GM21528 (cell line): ENCODE data around the gene ST14.

Experiments used
- ATAC-seq: cut with Tn5 transposase; IDR thresholded peaks from one replicate; pipeline ENCODE4 v1.9.1; 2021; ENCODE audit warnings: mild to moderate bottlenecking, moderate library complexity; ENCODE audit not compliant: unreplicated experiment, low FRiP score

The ST14 gene

DNA sequence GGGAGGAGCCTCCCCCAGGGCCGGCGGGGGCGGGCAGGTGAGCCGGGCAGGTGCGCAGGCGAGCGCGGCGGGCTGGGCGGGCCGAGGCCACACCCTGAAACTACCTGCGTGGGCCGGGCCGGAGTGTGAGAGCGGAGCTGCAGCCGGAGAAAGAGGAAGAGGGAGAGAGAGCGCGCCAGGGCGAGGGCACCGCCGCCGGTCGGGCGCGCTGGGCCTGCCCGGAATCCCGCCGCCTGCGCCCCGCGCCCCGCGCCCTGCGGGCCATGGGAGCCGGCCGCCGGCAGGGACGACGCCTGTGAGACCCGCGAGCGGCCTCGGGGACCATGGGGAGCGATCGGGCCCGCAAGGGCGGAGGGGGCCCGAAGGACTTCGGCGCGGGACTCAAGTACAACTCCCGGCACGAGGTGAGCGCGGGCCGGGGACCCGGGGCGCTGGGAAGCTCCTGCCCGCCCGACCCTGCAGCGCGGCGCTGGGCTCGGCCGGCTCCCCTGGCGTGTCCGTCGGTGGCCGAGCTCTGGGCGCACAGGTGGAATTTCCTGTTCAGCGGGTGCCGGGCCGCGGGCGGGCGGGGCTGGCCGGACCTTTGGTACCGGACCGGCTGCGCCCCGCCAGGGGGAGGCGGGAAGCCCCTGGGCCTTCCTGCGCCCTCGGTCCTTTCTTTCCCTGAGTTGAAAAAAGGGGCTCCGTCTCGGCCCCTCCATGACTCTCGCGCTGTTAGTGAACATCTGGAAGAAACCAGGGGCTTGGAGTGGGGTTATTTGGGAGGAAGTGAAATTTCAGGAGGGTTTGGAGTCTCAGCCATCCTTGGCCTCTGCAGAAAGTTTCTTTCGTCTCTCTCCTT lies at the start of gene ST14:
ST14 (plus strand) TSS at position 126 of the 841 bp plus-strand sequence; CDS start at position 324, 198 bp downstream.
- no peak for ATAC-seq

DNA sequence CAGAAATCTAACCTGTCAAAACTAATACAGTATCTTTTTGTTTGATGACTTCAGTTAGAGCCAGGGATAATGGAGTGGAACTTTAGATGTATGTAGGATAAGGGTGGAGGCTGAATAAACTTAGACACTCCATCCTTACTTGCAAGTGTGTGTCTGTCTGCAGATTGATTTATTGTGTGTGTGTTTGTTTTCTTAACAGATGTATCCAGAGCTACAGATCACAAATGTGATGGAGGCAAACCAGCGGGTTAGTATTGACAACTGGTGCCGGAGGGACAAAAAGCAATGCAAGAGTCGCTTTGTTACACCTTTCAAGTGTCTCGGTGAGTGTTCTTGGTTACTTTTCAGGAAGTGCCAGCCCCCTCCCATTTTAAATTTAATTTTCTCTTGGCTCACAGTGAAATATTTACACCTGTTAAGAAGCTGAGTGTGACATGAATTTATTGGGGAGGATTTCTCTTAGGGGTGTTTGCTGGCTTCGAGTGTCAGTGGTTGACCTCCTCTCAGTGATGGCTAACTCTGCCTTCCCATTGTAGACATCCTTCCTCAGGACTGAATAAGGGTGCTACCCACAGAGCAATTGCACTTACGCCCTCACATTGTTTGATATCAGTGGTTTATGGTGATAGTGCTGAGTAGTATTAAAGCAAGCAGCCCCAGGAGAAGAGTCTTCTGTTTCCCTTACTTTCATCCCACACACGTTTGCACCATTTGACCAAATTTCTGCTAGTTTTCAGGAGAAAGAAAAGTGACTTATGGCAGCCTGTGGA lies 49.1 kb upstream of the ST14 start:
- ATAC-seq, result no peak

DNA sequence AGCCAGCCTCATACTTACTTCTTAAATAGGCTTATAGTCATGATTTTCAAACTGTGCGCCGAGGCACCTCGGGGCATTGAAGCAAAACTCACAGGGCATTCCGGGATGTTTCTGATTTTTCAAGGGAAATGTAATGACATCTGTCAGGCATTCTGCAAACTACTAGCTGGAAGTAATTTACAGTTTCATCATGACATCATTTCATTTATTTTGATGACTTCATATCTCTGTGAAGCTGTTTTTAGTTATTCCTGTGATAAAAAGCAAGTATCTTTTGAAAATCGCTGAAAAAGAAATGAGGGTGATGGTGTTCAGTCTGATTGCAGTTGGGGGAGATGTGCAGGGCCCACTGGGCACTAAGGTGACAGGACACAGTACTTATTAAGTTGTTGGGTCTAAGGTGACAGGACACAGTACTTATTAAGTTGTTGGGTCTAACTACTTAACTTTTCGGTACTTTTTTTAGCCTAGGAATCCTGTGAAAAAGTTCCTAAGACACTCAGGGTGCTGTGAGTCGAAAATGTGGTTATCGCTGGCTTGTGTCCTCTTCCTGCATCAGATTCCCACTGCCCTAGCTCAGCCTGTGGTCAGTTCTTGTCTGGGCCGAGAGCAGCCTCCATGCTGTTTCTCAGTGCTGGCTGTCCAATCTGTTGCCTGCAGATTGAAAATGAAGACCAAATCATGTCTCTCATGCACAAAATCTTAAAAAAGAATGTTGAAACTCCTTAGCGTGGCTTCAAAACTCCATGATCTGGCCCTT lies 47.3 kb upstream of the ST14 start:
- ATAC-seq, result no peak

DNA sequence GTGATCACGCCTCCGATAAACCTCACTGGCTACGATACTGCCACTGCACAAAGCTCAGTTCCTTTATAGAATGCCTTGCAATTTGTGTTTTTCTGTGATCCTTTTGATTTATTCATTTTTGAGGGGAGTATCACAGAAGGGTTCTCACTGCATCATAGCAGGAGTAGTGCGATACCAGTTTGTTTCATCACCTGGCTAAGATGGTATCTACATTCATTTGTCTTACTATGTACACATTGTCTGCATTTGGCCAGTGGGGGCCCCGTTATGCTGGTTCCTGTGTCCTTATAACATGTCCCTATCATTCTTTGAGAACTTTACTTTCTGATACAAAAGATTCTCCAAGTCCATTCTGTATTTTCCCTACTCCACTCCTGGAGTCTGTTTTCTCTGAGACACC lies 45.3 kb upstream of the ST14 start:
- ATAC-seq, result no peak

DNA sequence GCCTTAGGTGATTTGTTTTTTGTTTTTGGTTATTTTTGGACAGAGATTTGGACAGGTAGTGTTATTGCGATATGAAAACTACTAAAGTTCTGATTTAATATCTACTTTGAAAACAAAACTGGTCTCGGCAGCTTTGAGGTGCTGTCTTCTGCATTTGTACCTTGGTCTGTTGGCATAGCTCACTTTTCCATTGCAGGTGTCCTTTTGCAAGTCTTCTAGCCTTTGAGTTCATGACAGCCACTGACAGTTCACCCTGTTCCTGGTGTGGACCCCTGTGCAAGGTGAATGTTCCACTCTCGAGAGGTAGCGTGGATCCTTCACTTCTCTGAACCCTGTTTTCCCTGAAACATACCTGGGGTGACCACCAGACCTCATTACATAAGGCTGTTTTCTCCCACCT lies 44.9 kb upstream of the ST14 start:
- ATAC-seq, result no peak

DNA sequence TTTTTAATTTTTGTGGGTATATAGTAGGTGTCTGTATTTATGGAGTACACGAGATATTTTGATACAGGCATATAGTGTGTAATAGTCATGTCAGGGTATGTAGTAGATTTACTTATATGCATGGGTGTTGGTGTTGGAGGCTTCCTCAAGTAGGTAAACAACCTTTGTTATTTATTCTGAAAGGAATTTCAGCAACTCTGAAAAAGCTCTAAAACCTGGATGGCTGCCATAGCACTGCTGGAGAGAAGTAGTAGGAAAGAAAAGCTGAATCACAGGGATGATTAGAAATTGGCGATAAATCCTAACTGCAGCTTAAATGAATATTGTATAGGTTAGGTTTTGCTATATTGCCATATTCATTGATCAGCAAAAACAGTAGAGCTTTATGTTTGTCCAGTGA lies 44.4 kb upstream of the ST14 start:
- no peak for ATAC-seq

DNA sequence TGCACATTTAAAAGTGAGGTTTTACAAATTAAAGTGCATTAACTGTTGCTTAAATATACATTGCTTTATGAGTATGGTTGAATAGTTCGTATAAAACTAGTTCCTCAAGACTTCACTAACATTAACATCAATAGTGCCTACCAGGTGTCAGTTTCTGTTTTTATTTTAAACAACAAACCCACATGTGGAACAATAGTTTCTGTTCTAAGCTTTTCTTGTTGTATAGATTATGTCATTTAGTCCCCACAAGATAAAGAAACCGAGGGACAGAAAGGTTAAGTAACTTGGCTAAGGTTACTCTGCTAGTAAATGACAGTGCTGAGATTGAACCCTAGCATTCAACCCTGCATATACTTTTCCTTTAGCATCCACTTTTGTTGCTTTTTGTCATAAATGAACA lies 41.4 kb upstream of the ST14 start:
- ATAC-seq, result peak; percentile 92

DNA sequence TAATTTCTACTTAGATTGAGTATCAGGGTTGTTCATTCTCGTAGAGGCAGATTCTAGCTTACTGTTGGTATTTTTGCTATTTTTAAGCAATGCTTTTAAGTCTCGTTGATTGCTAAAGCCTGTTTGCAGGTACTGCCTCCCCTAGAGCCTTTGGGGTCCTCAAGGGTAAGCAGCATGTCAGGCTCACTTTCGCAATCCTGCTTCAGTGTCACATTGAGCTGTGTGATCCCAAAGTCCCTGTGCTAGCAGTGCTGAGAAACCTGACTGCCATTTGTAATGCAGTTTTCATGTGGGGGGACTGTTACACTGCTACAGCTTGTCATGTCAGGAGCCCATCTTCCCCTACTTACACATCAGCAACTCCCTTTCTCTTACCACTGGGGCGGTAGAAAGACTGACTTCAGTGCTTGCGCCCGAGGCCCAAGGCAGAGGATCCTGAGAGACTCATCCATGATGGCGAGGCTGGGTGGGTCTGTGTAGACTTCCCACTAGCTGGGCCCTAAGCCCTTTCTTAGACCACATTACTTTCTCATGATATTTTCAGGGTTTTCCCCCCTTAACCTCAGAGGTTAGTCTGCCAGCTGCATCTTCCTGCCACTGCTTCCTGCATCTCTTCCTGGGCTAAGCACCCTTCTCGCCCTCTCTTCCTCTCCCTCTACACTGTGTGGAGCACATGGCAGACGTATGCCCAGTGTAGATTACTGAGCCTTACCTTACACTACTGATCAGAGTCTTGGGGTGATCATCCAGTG lies 40.8 kb upstream of the ST14 start:
- ATAC-seq, result peak; percentile 57

DNA sequence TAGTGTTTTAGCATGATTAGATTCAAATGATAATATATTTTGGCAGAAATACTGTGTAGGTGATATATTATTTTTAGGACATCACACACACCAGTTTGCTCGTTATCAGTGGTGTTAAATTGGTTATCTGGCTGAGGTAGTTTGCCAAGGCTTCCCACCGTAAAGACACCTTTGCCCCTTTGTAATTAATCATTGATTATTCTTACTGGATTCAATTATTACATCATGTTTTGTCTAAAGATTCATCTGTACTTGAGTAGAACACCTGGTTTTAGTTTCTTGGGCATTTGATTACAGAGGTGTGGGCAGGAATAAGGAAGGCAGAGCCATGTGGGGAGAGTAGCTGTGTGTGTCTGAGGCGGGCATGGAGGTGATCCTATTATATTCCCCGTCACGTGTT lies 39.5 kb upstream of the ST14 start:
- ATAC-seq, result no peak

DNA sequence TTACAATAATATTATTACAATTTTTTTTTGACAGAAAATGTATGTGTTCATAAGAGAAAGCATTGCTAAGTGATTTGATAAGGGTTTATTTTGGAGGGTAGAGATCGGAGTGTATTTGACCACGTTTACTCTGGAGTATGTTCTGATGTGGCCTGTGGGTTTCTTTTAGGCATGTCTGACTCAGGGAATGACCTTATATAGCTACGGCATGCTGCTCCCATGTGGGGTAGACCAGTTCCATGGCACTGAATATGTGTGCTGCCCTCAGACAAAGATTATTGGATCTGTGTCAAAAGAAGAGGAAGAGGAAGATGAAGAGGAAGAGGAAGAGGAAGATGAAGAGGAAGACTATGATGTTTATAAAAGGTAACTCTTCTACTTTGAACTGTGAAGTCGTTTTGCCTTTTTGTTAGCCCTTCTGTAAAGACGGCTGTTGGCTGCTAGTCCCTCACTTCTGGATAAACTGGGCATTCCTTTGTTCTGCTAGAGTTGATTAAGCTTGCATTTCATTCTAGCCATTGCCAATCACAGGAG lies 38.1 kb upstream of the ST14 start:
- ATAC-seq, result no peak

DNA sequence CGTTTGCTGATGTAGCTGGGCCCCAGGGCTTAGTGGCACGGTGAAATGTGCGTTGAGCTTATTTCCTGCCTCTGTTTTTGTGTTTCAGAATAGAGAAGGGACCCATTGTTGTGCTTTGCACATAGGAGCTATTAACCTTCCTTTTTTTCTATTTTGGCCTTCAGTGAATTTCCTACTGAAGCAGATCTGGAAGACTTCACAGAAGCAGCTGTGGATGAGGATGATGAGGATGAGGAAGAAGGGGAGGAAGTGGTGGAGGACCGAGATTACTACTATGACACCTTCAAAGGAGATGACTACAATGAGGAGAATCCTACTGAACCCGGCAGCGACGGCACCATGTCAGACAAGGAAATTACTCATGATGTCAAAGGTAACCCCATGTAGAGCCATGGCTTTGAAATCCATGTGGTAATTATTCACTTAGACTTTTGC lies 37.4 kb upstream of the ST14 start:
- ATAC-seq, result no peak

DNA sequence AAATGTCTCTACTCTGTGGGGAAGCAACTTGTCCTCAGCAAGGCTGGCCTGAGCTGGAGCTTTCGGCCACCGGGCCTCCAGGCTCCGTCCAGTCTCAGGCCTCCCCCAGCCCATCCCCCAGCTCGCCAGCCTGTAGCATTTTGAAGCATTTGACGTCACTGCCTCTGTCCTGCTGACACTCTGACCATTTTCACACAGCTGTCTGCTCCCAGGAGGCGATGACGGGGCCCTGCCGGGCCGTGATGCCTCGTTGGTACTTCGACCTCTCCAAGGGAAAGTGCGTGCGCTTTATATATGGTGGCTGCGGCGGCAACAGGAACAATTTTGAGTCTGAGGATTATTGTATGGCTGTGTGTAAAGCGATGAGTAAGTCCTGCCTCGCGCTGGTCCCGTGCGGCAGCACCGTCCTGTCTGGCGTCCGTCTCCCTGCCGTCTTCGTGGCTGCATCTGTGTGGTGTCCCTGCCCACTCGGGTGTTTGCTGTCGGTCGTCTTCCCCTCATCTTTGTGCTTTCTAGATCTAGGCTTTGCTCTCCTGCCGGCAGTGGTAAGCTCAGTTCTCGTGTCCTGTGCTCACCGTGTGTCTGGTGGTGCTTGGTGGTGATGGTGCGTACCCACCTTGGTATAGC lies 36.1 kb upstream of the ST14 start:
- ATAC-seq, result no peak

DNA sequence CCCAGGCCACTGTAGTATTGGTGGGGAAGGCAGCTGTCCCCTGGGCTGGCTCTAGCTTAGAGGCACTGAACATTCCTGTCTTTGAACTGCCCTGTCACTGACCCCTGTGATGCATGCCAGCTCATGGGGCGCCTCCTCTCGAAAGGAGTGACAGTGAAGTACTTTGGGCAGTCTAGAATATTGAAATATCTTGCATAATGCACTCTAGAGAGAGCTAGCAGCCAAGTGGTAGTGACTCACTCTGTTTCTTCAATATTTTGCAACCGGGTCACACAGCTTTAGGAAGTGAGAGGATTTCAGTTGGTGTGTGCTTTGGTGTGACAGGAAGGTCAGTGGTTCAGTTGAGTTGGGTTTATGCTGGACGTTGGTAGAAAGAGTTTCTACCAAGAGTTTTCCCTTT lies 35.5 kb upstream of the ST14 start:
- ATAC-seq, result no peak

DNA sequence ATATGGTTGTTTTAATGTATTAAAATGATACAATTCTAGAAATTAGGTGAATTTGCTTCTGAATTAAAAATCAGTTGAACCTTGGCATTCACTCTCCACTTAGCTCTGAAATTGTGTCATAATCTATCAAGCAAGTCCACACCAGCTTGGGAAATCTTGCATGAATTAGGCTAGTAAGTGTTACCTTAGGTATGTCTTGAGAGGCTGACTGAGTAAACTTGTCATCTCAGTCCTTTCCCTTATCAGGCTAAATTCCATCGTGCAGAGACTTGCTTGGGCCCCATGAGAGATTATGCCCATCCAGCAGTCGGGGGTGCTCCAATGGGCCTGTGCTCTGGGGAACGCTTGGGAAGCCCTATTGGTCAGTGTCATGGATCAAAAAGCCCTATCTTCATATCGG lies 33.9 kb upstream of the ST14 start:
- ATAC-seq, result no peak

DNA sequence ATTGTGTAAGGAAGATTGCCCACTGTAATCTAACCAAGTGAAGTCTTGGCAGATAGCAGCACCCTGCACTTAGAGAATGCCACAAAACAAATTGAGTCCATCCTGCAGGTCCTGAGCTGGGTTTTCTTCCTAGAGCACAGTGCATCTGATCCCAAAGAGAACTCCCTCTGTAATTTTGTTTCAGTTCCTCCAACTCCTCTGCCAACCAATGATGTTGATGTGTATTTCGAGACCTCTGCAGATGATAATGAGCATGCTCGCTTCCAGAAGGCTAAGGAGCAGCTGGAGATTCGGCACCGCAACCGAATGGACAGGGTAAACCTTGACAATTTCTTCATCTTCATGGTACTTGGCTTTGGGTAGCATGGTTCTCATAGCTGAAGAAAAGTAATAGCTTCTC lies 33.1 kb upstream of the ST14 start:
- no peak for ATAC-seq

DNA sequence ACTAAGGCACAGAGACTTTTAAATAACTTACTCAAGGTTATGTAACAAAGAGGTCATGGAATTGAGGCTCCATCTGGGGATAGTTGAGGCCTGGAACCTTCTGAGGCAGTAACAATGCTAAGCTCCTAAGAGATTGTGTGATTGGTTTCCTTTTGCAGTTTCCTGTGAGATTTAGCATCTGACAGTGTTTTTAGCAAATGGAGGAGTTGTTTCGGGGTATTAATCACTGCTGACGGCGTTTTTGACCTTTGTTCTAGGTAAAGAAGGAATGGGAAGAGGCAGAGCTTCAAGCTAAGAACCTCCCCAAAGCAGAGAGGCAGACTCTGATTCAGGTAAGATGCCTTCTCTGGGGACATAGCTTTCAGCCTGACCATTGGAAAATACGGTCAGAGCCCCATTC lies 32.1 kb upstream of the ST14 start:
- ATAC-seq, result no peak

DNA sequence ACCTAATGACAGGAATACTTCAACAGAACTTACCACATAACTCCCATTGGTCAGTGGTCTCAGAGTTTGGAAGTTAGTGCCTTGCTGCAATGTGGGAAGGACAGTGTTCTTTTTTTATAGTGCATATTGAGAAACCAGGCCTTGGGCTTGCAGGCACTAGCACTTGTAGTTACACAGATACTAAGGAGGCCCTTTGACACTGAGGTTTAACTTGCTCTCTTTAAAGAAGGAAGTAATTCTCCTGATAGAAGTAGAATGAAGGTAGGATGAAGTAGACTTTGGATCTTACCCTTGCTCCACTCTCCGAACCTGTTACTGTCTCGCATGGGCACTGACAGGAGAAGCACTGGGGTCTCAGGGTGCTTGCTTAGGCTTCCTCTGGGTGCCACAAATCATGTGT lies 31.0 kb upstream of the ST14 start:
- no peak for ATAC-seq

DNA sequence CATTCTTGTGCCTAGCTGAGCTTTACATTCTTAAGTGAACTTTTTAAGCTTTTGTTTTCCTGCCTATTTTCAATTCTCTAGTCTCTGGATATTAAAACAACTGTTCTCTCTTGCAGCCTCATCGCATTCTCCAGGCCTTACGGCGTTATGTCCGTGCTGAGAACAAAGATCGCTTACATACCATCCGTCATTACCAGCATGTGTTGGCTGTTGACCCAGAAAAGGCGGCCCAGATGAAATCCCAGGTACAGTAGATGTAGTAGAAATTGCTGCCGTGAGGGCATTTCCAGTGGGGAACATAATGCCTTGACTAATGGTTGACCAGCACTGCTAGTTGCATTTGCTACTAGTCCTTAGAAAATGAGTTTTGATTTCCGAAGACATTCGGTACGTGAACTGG lies 29.7 kb upstream of the ST14 start:
- no peak for ATAC-seq

DNA sequence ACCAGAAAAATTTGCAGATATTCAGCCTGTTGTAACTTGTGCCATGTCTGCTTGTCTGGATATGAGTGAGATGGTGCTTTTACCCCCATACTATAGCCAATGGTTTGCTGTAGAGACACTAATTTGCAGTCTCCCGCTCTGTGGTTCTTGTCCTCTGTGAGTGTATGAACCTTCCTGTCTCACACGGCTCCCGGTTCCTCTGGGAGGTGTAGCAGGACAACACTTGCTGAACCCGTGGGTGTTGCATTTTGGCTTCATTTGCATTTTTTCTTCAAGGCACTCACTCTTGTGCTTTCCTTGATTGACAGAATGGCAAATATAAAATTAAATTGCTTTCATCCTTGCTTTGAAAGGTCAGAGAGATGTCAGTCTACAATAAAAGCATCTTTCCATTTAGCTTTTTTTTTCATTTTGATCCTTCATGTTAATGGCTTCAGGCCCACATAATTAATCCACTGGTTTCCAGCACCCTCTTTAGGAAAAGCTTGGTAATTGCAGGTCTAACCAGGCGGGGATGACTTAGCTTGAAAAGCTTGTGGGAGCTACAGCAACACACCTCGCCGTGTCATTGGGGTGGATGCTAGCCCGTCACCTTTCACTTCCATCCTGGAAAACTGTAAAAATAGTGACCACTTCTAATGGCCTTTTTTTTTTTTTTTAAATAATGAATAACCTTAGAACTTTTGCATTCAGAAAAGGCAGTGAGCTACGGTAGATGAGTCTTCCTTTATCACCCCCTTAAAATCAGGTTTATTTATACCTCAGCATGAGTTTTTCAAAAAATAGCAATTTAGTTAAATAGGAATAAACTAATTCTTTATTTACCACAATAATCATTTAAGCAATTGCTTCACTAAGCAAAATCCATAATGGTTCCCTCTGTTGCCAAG lies 27.4 kb upstream of the ST14 start:
- no peak for ATAC-seq
